A673 (cell line): ENCODE measurements around the gene ZDHHC13.

Source experiments
- CTCF ChIP-seq: fragments of 300-800, 200-600 bp; sonication (generic); conservative IDR thresholded peaks from 2 replicates; pipeline ENCODE4 v1.5.1; 2017; ENCODE audit warnings: low read depth, mild to moderate bottlenecking, antibody characterized with exemption, low read length, moderate library complexity, mixed read lengths
- EZH2 ChIP-seq: fragments of 200-600 bp; sonication (generic); IDR thresholded peaks from 2 replicates; pipeline ENCODE4 v1.6.1; 2017; ENCODE audit warnings: borderline replicate concordance, low read depth, mild to moderate bottlenecking, mixed read lengths, antibody characterized with exemption, low read length; ENCODE audit not compliant: poor library complexity, severe bottlenecking

- TF ChIP-seq CTCF (no peak), EZH2 (no peak)
Observed at GRCh38 chr11:19220903-19221724, 104.1 kb downstream of the ZDHHC13 start.
